ENCODE data around the gene HSPA1L.
"Not testable (repeated sequence)": the region's sequence is repeated elsewhere in the genome, so short reads cannot be mapped to it uniquely, and the experiment has no call there.

The HSPA1L gene

GRCh38 chr6:31815025-31815838 is at the start of gene HSPA1L, which contains the start of gene HSPA1A:
HSPA1L (minus strand) TSS chr6:31815283; CDS start chr6:31811972, 3,311 bp downstream.
HSPA1A (plus strand) TSS chr6:31815543; CDS start chr6:31815757, 214 bp downstream.
- peak; percentile 50 for DNase-seq (ENCODE audit: low read depth)

GRCh38 chr6:31864818-31865204 is 49.7 kb upstream of the HSPA1L start:
- no peak for DNase-seq (ENCODE audit: low read depth)

GRCh38 chr6:31864123-31864562 is 49.1 kb upstream of the HSPA1L start:
- DNase-seq (ENCODE audit: low read depth): not testable (repeated sequence)

GRCh38 chr6:31862344-31863235 is 47.5 kb upstream of the HSPA1L start, which contains the start of gene NEU1:
NEU1 (minus strand) TSS chr6:31862821; CDS start chr6:31862776, 45 bp downstream.
- DNase-seq (ENCODE audit: low read depth): peak; percentile 99

GRCh38 chr6:31861919-31862343 is 46.8 kb upstream of the HSPA1L start:
- DNase-seq (ENCODE audit: low read depth): no peak

- no peak for DNase-seq (ENCODE audit: low read depth)
Measured at GRCh38 chr6:31861150-31861549, 46.1 kb upstream of the HSPA1L start.

GRCh38 chr6:31860349-31860748 is 45.3 kb upstream of the HSPA1L start:
- DNase-seq (ENCODE audit: low read depth): no peak

- DNase-seq (ENCODE audit: low read depth): no peak
Measured at GRCh38 chr6:31859923-31860322, 44.8 kb upstream of the HSPA1L start.

GRCh38 chr6:31858707-31859106 is 43.6 kb upstream of the HSPA1L start:
- DNase-seq (ENCODE audit: low read depth): no peak

GRCh38 chr6:31857774-31858173 is 42.7 kb upstream of the HSPA1L start:
- DNase-seq (ENCODE audit: low read depth): not testable (repeated sequence)

GRCh38 chr6:31851980-31852718 is 37.1 kb upstream of the HSPA1L start:
- not testable (repeated sequence) for DNase-seq (ENCODE audit: low read depth)

GRCh38 chr6:31851485-31851832 is 36.4 kb upstream of the HSPA1L start:
- no peak for DNase-seq (ENCODE audit: low read depth)

GRCh38 chr6:31850765-31851484 is 35.8 kb upstream of the HSPA1L start:
- no peak for DNase-seq (ENCODE audit: low read depth)

GRCh38 chr6:31847276-31847978 is 32.3 kb upstream of the HSPA1L start:
- no peak for DNase-seq (ENCODE audit: low read depth)

- DNase-seq (ENCODE audit: low read depth): no peak
Measured at GRCh38 chr6:31844507-31844906, 29.4 kb upstream of the HSPA1L start.

- DNase-seq (ENCODE audit: low read depth): no peak
Measured at GRCh38 chr6:31842053-31842452, 27.0 kb upstream of the HSPA1L start.

GRCh38 chr6:31839779-31840126 is 24.7 kb upstream of the HSPA1L start:
- DNase-seq (ENCODE audit: low read depth): not testable (repeated sequence)

GRCh38 chr6:31838968-31839367 is 23.9 kb upstream of the HSPA1L start:
- DNase-seq (ENCODE audit: low read depth): no peak

GRCh38 chr6:31838114-31838553 is 23.1 kb upstream of the HSPA1L start:
- not testable (repeated sequence) for DNase-seq (ENCODE audit: low read depth)

- no peak for DNase-seq (ENCODE audit: low read depth)
Measured at GRCh38 chr6:31837369-31838113, 22.5 kb upstream of the HSPA1L start.
